ENCODE measurements around the gene NAA16.

Gene NAA16

DNA sequence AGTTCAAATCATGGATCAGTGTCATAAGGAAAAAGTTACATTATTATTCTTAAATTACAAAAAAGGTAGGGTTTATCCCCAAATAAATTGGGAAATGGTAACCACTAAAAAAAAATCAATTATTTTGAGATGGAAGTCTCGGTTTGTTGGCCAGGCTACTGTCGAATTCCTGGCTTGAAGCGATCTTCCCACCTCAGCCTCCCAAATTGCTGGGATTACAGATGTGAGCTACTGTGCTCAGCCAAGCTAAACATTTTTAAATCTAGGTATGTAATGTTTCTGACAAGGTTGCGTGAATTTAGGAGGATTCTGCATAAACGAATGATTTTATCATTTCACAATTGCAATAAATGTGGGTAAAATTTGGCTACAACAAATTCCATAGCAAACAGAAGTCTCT lies 2.0 kb downstream of the NAA16 start:
- peak overlapping the region; percentile 10 for H3K4me3 ChIP-seq (ENCODE audit: low read depth, low read length)
- TF ChIP-seq, protein P1, sequence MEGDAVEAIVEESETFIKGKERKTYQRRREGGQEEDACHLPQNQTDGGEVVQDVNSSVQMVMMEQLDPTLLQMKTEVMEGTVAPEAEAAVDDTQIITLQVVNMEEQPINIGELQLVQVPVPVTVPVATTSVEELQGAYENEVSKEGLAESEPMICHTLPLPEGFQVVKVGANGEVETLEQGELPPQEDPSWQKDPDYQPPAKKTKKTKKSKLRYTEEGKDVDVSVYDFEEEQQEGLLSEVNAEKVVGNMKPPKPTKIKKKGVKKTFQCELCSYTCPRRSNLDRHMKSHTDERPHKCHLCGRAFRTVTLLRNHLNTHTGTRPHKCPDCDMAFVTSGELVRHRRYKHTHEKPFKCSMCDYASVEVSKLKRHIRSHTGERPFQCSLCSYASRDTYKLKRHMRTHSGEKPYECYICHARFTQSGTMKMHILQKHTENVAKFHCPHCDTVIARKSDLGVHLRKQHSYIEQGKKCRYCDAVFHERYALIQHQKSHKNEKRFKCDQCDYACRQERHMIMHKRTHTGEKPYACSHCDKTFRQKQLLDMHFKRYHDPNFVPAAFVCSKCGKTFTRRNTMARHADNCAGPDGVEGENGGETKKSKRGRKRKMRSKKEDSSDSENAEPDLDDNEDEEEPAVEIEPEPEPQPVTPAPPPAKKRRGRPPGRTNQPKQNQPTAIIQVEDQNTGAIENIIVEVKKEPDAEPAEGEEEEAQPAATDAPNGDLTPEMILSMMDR (IDR thresholded peaks at IDR 0.05; ENCODE audit: low read depth, low read length): no peak
- in situ Hi-C loops (cut with HindIII; ENCODE audit: low sequenced_read_pairs): no loop called here
- DNase-seq (ENCODE audit: low read depth, low spot score): no peak

DNA sequence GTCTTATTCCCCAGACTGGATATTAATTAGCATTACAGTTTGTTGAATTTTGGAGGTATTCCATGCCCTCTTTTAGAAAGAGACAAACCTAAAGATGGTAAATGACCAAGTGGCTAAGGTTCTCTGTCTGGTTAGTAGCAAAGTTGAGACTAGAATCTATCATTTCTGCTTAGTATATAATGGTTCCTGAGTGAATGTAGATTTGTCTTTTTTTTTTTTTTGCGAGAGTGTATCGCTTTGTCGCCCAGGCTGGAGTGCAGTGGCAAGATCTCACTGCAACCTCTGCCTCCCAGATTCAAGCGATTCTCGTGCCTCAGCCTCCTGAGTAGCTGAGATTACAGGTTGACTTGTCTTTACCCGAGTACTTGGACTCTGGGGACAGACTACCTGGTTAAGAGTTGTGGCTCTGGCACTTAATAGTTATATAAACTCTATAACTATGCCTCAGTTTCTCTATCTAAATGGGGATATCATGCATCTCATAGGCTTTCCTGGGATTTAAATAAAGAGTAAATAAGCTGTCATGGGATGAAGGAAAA lies 2.7 kb downstream of the NAA16 start:
- in situ Hi-C loops (cut with HindIII; ENCODE audit: low sequenced_read_pairs): no loop called here
- no peak for DNase-seq (ENCODE audit: low read depth, low spot score)
- no peak overlapping the region for H3K4me3 ChIP-seq (ENCODE audit: low read depth, low read length)
- TF ChIP-seq, protein P1 (IDR thresholded peaks at IDR 0.05; ENCODE audit: low read depth, low read length): no peak

DNA sequence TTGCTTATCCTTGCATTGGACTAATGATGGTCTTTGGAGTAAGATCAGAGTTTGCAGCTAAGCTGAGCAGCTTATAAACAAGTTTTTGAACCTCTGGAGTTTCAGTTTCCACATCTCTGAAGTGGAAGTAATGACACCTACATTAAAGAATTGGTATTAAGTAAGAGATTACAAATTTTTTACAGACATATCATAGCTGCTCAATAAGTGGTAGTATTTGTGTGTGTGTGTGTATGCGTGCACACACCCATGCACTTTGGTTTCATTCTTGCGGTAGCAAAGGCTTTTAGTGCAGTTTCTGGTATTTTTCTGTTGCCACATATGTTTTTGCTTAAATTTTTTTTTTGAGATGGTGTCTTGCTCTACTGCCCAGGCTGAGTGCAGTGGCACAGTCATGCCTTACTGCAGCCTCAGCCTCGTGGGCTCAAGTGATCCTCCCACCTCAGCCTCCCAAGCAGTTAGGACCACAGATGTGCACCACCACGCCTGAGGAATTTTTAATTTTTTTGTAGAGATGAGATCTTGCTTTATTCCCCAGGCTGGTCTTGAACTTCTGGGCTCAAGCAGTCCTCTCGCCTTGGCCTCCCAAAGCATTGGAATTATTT lies 4.5 kb downstream of the NAA16 start:
- TF ChIP-seq, protein P1 (IDR thresholded peaks at IDR 0.05; ENCODE audit: low read depth, low read length): no peak
- no peak for DNase-seq (ENCODE audit: low read depth, low spot score)
- no peak overlapping the region for H3K4me3 ChIP-seq (ENCODE audit: low read depth, low read length)
- in situ Hi-C loops (cut with HindIII; ENCODE audit: low sequenced_read_pairs): no loop called here

DNA sequence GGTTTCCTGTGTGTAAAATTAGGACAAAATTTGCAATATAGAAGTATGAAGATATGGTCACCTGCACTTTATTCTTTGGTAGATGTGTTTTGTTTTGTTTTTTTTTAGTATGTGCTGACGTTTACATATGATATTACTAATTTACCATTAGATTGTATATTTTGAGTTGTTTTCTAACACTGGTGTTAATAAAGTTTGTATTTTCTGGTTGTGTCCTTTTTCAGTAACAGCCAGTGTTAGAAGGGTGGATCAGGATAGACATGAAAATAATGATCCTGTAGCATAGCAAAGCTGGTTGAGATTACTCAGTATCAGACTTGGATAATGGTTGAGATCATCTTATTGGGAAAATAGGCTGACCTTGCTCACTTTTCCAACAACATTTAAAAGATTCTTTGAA lies 6.2 kb downstream of the NAA16 start:
- H3K4me3 ChIP-seq (ENCODE audit: low read depth, low read length): no peak overlapping the region
- in situ Hi-C loops (cut with HindIII; ENCODE audit: low sequenced_read_pairs): no loop called here
- TF ChIP-seq, protein P1 (IDR thresholded peaks at IDR 0.05; ENCODE audit: low read depth, low read length): no peak
- DNase-seq (ENCODE audit: low read depth, low spot score): no peak

DNA sequence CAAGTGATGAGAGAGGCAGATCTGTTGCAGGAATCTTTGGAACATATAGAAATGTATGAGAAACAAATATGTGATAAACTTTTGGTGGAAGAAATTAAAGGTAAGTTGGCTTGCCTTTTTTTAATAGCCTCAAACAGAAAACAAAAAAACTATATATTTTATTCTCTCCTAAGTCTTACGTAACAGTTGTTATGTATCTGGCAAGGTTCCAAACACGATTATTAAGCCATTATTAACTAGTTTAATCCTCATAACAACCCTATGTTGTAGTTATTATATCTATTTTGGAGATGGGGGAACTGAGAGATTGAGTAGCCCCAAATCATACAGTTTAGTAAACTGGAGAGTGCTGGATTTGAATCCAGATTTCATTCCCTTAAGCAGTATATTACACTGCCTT lies 14.7 kb downstream of the NAA16 start:
- TF ChIP-seq, protein P1 (IDR thresholded peaks at IDR 0.05; ENCODE audit: low read depth, low read length): no peak
- in situ Hi-C loops (cut with HindIII; ENCODE audit: low sequenced_read_pairs): no loop called here
- H3K4me3 ChIP-seq (ENCODE audit: low read depth, low read length): no peak overlapping the region
- no peak for DNase-seq (ENCODE audit: low read depth, low spot score)

DNA sequence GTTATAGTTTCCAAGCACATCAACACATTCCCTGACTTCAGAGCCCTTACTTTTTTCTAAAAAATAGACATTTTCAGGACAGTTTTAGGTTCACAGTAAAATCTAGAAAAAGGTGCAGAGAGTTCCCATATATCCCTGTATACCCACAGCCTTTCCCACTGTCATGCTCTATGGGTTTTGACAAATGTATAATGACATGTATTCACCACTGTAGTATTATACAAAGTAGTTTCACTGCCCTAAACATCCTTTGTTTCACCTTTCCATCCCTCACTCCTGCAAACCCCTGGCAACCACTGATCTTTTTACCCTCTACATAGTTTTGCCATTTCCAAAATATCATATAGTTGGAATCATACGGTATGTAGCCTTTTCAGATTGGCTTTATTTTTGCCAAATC lies 15.6 kb downstream of the NAA16 start:
- in situ Hi-C loops (cut with HindIII; ENCODE audit: low sequenced_read_pairs): no loop called here
- H3K4me3 ChIP-seq (ENCODE audit: low read depth, low read length): no peak overlapping the region
- TF ChIP-seq, protein P1 (IDR thresholded peaks at IDR 0.05; ENCODE audit: low read depth, low read length): no peak
- no peak for DNase-seq (ENCODE audit: low read depth, low spot score)

All from astrocyte of the spinal cord (primary cell).